OCI-M2 (cell line): ENCODE data around the gene DNAJA1.
"Not testable (repeated sequence)": the region's sequence is repeated elsewhere in the genome, so short reads cannot be mapped to it uniquely, and the experiment has no call there.

Source experiments
- DNase-seq: peaks from one replicate; lab custom pipeline; 2025; ENCODE audit not compliant: unreplicated experiment; lab: John Stamatoyannopoulos, UW

DNAJA1 gene

GRCh38 chr9:33024966-33025571 is at the start of gene DNAJA1:
DNAJA1 (plus strand) TSS chr9:33025273; CDS start chr9:33026485, 1,212 bp downstream.
- DNase-seq: no peak

GRCh38 chr9:32978051-32978450 is 47.0 kb upstream of the DNAJA1 start:
- no peak for DNase-seq

GRCh38 chr9:32986971-32987370 is 38.1 kb upstream of the DNAJA1 start:
- DNase-seq: no peak

GRCh38 chr9:32989660-32990059 is 35.4 kb upstream of the DNAJA1 start:
- no peak for DNase-seq

GRCh38 chr9:32991897-32992594 is 33.0 kb upstream of the DNAJA1 start:
- no peak for DNase-seq

GRCh38 chr9:32992595-32993238 is 32.4 kb upstream of the DNAJA1 start:
- DNase-seq: no peak

- not testable (repeated sequence) for DNase-seq
These were observed 24.4 kb upstream of the DNAJA1 start for GRCh38 chr9:33000682-33001055.

- not testable (repeated sequence) for DNase-seq
These were observed 19.7 kb upstream of the DNAJA1 start for GRCh38 chr9:33005335-33005734.

- no peak for DNase-seq
These were observed 17.3 kb upstream of the DNAJA1 start for GRCh38 chr9:33007755-33008154.

- DNase-seq: no peak
These were observed 13.2 kb upstream of the DNAJA1 start for GRCh38 chr9:33011831-33012230.

- no peak for DNase-seq
These were observed 12.6 kb upstream of the DNAJA1 start for GRCh38 chr9:33012328-33013069.

GRCh38 chr9:33013962-33014664 is 11.0 kb upstream of the DNAJA1 start:
- DNase-seq: no peak

- no peak for DNase-seq
These were observed 10.4 kb upstream of the DNAJA1 start for GRCh38 chr9:33014665-33015014.

GRCh38 chr9:33017283-33018041 is 7.6 kb upstream of the DNAJA1 start:
- no peak for DNase-seq

- no peak for DNase-seq
These were observed 5.3 kb upstream of the DNAJA1 start for GRCh38 chr9:33019797-33020196.

- DNase-seq: no peak
These were observed 2.8 kb upstream of the DNAJA1 start for GRCh38 chr9:33022303-33022702.

GRCh38 chr9:33022755-33023154 is 2.3 kb upstream of the DNAJA1 start:
- no peak for DNase-seq

- DNase-seq: no peak
These were observed 1.4 kb upstream of the DNAJA1 start for GRCh38 chr9:33023661-33024060.

GRCh38 chr9:33024126-33024965 is 727 bp upstream of the DNAJA1 start:
- no peak for DNase-seq
